ENCODE measurements around the gene RTN4RL2. TPM values are rescaled to one million over a fixed set of nuclear protein-coding genes. Genes with fewer than 3 reads are reported as not detected.
A peak's percentile ranks its signal among the peaks of the same experiment; 100 is the strongest.

Gene RTN4RL2
- total RNA-seq, 3 donors from 2014 or later (not counting 1 experiment from before 2014, with no cell fraction given) = 0.38 to 0.61 (median 0.48) TPM

DNA sequence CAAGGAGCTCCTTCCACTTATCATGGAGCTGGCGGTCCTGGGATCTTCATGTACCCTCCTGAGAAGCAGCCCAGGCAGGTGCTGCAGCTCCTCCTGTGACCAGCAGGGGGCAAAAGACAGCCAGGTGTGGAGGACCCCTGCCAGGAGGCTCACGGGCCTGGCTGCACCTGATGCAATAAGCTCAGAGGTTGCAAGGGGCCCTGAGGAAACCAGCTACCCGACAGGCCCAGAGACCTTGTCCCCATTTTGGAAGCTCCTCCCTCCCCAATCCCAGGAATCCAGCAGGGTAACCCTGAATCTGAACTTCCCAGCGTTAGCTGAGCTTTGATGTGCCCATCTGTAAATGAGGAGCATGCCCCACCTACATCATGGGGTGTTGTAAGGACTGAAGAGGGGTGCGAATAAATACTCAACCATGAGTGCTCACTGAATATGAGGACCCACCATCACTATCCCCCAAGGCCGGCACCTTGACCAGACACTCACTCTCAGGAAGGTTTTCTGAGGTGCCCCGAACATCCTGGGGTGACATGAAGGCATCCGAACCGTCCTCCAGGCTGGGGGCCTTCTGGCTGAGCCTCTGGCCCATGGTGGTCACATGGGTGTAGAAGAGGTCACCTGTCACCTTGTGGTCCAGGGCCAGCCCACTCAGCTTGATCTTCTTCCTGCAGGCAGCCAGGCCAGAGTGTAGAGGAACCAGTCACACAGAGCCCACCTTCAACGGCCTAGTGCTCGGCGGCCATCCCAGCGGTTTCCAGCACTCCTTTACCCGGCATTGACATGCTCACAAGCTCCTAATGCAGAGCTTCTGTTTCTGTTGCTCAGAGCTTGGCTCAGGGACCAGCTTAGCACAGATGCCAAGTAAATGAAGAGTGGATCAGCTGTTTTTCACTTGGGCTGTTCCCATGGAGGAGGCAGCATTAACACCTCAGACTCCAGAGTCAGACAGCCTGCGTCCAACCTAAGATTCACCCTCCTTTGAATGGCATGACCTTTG lies 33.5 kb downstream of the RTN4RL2 start:
- WGBS (ENCODE audit: insufficient coverage) = 84% methylated on average over 15 of the region's 15 CpGs
- H3K4me3 Mint-ChIP-seq = no peak overlapping the region
- no peaks in the 10 kb centered on the region for H3K4me1 Mint-ChIP-seq

DNA sequence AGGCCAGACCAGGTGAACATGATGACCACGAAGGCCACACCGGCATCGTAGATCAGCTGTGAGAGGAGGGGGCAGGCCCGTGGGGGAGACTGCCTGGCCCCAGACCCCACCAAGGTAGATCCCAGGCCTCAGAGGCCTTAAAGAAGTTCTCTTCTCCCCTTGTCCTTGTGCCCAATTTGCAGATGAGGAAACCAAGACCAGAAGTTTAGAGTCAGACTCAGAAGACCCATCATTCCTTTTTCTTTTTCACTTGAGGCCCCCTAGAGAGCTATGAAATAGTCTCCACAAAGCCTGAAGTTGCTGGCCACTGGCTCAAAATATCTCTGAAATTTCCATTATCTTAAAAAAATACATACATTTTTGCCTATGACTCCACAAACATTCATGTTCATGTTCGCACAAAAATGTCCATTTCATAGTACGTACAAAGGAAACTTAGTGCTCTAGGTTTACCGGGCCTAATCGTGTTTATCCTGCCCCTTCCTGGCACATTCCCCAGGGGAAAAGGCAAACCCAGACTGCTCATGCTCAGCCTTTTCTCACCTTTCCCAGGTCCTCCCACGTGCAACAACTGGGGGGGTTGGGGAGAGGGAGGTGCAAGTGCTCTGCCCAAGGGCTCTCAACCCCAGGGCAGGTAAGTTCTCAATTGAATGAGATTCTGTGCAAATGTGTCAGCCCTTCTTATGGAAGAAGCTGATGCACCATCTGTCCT lies 35.9 kb downstream of the RTN4RL2 start:
- Histone ChIP-seq H3K4me1 (ENCODE audit: control insufficient read depth, insufficient read depth, low read length) (no peaks in the 10 kb centered on the region), H3K27ac (ENCODE audit: low read length) (no peak overlapping the region), H3K27me3 (ENCODE audit: control insufficient read depth, insufficient read depth, low read length) (no peaks in the 10 kb centered on the region), H3K36me3 (ENCODE audit: control insufficient read depth, insufficient read depth, low read length) (peaks cover 3% of the 10 kb centered on the region), H3K9me3 (ENCODE audit: control insufficient read depth, insufficient read depth, low read length) (no peaks in the 10 kb centered on the region), H3K4me3 (ENCODE audit: low read length) (no peak overlapping the region)
- Mint-ChIP-seq H3K4me1 (peaks cover 0 to 7% of the 10 kb centered on the region in 2 donors), H3K36me3 (no peaks in the 10 kb centered on the region), H3K27ac (no peak overlapping the region), H3K9me3 (no peaks in the 10 kb centered on the region), H3K27me3 (ENCODE audit: low read depth in 2 of 2) (no peaks in the 10 kb centered on the region), H3K4me3 (no peak overlapping the region)
- TF ChIP-seq, protein P1, sequence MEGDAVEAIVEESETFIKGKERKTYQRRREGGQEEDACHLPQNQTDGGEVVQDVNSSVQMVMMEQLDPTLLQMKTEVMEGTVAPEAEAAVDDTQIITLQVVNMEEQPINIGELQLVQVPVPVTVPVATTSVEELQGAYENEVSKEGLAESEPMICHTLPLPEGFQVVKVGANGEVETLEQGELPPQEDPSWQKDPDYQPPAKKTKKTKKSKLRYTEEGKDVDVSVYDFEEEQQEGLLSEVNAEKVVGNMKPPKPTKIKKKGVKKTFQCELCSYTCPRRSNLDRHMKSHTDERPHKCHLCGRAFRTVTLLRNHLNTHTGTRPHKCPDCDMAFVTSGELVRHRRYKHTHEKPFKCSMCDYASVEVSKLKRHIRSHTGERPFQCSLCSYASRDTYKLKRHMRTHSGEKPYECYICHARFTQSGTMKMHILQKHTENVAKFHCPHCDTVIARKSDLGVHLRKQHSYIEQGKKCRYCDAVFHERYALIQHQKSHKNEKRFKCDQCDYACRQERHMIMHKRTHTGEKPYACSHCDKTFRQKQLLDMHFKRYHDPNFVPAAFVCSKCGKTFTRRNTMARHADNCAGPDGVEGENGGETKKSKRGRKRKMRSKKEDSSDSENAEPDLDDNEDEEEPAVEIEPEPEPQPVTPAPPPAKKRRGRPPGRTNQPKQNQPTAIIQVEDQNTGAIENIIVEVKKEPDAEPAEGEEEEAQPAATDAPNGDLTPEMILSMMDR (IDR thresholded peaks at IDR 0.05) = no peak
- 95% methylated on average over 8 of the region's 9 CpGs for WGBS (ENCODE audit: insufficient coverage)
- intact Hi-C loops (cut with micrococcal nuclease) = loop anchor here (10.0 kb wide), 1 partner anchor 309 kb away; no protein-coding TSS in a partner anchor
- DNase-seq (no peak), ATAC-seq (no peak)

More for the DNA sequence above, 33.5 kb downstream of the RTN4RL2 start:
- no peaks in the 10 kb centered on the region for H3K9me3 Mint-ChIP-seq
- TF ChIP-seq, protein P1 (IDR thresholded peaks at IDR 0.05) = peak; percentile 96
- H3K27me3 ChIP-seq (ENCODE audit: control insufficient read depth, insufficient read depth, low read length) = no peaks in the 10 kb centered on the region
- DNase-seq = peak; percentile 56 to 83
- no peaks in the 10 kb centered on the region for H3K27me3 Mint-ChIP-seq (ENCODE audit: low read depth in 2 of 2)
- intact Hi-C loops (cut with micrococcal nuclease) = loop anchor here (1.0 to 10.0 kb wide), 3 partner anchors 33 to 311 kb away; no protein-coding TSS in a partner anchor
- H3K9me3 ChIP-seq (ENCODE audit: control insufficient read depth, insufficient read depth, low read length) = no peaks in the 10 kb centered on the region
- no peaks in the 10 kb centered on the region for H3K36me3 Mint-ChIP-seq
- peak; percentile 74 to 91 (median 87) for ATAC-seq
- H3K27ac ChIP-seq (ENCODE audit: low read length) = no peak overlapping the region
- H3K36me3 ChIP-seq (ENCODE audit: control insufficient read depth, insufficient read depth, low read length) = peaks cover 9% of the 10 kb centered on the region
- no peak overlapping the region for H3K27ac Mint-ChIP-seq
- no peak overlapping the region for H3K4me3 ChIP-seq (ENCODE audit: low read length)
- no peaks in the 10 kb centered on the region for H3K4me1 ChIP-seq (ENCODE audit: control insufficient read depth, insufficient read depth, low read length)

DNA sequence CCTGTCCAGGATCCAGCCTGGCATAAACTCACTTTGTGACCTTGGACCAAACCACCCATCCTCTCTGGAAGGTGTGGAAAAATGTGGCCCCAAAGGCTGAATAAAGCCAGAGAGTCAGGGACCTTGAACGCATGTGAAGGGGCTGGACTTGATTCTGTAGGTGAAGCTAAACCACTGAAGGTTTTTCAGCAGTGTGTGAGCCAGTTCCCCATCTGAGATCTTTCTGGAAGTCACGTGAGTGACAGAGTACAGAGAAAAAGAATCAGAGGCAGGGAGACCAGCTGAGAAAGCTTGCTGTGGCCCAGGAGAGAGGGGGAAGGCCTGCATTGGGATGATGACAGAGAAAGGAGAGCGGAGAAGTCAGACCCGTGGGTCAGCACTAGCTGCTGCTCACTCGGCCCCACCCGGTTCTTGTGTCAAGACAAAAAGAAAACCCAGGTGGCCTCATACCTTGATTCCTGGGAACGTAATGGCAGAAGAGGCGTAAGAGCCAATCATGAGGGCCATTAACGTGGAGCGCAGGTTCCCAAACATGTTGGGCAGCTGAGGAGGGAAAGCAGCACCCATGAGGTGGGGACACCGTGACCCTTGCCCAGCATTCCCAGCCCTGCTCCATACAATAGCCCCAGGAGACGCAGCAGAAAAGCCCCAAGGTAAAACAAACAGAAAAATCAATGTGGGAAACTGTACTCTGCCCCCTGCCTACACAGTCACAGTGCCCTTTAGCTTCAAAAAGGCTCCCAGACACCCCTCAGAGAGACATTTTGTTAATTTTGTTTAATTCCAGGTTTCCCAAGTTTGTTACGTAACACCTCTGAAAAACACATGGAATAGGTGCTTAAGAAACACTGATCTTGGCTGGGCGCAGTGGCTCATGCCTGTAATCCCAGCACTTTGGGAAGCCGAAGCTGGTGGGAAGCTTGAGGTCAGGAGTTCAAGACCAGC lies 37.2 kb downstream of the RTN4RL2 start:
- ATAC-seq = no peak
- Histone ChIP-seq H3K4me1 (ENCODE audit: control insufficient read depth, insufficient read depth, low read length) (no peaks in the 10 kb centered on the region), H3K4me3 (ENCODE audit: low read length) (no peak overlapping the region), H3K36me3 (ENCODE audit: control insufficient read depth, insufficient read depth, low read length) (peaks cover 3% of the 10 kb centered on the region), H3K27me3 (ENCODE audit: control insufficient read depth, insufficient read depth, low read length) (no peaks in the 10 kb centered on the region), H3K27ac (ENCODE audit: low read length) (no peak overlapping the region), H3K9me3 (ENCODE audit: control insufficient read depth, insufficient read depth, low read length) (no peaks in the 10 kb centered on the region)
- Mint-ChIP-seq H3K27me3 (ENCODE audit: low read depth in 2 of 2) (no peaks in the 10 kb centered on the region), H3K27ac (no peak overlapping the region), H3K4me3 (no peak overlapping the region), H3K36me3 (no peaks in the 10 kb centered on the region), H3K4me1 (peaks cover 0 to 7% of the 10 kb centered on the region in 2 donors), H3K9me3 (no peaks in the 10 kb centered on the region)
- intact Hi-C loops (cut with micrococcal nuclease) = loop anchor here (10.0 kb wide), 1 partner anchor 307 kb away; no protein-coding TSS in a partner anchor
- TF ChIP-seq, protein P1 (IDR thresholded peaks at IDR 0.05) = no peak
- WGBS (ENCODE audit: insufficient coverage) = 96% methylated on average over 15 of the region's 15 CpGs
- no peak for DNase-seq

All from natural killer cell (primary cell).